Lower leg skin (tissue), 4 donors: ENCODE results near the gene EREG. TPM values are rescaled to one million over a fixed set of nuclear protein-coding genes. Genes with fewer than 3 reads are reported as not detected.

ENCODE experiments used
- DNase-seq, 2 donors: peaks; one replicate each; pipeline ENCODE4 v3.0.0-alpha.2; 2019; ENCODE audit warnings: low spot score in 2 of 2
- H3K4me3 ChIP-seq: fragments of 200-600 bp; sonication (generic); 2 replicates; pipeline ENCODE4 v1.5.1; 2017; ENCODE audit warnings: mild to moderate bottlenecking, low read depth; ENCODE audit not compliant: poor library complexity, severe bottlenecking
- CTCF ChIP-seq, 3 donors: fragments of 450-650 bp; IDR thresholded peaks; one replicate each; pipeline ENCODE4 v1.5.1; 2016; ENCODE audit warnings: antibody characterized with exemption in 3 of 3, mild to moderate bottlenecking in 3 of 3, moderate library complexity in 2 of 3
- POLR2A ChIP-seq, 2 donors: fragments of 450-650 bp; IDR thresholded peaks; one replicate each; pipeline ENCODE4 v1.6.1; 2016 to 2017; ENCODE audit warnings: antibody characterized with exemption in 2 of 2, mild to moderate bottlenecking in 1 of 2, moderate library complexity in 1 of 2
- WGBS, 2 donors: methylation state at CpG; one replicate each; pipeline ENCODE4 v1.1.5; 2018; 5-methylcytosine and 5-hydroxymethylcytosine counted together
- intact Hi-C: fragments of 100-400 bp; cut with DNase I; formaldehyde crosslinking; loops from one replicate; pipeline ENCODE4 v1.15.0; 2023; ENCODE audit warnings: low total_unique reads
- total RNA-seq, 4 donors: library from RNA; depleted of rRNA; stranded (reverse); fragments of >200 nt; gene quantifications; one replicate each; pipeline ENCODE4 v1.1.0, GENCODE V29; 2016

The EREG gene
- total RNA-seq, 4 donors from 2014 or later = 21.4 to 52.1 (median 44.3) TPM

GRCh38 chr4:74374561-74375327 is 9.8 kb downstream of the EREG start:
- peak in 1 of 2 donors; percentile 51 for DNase-seq
- H3K4me3 ChIP-seq = no peak overlapping the region
- TF ChIP-seq CTCF (IDR thresholded peaks at IDR 0.05) (no peak), POLR2A (IDR thresholded peaks at IDR 0.05) (no peak)
- intact Hi-C loops = loop anchor here (5.0 to 10.0 kb wide), 2 partner anchors 158 to 300 kb away; no protein-coding TSS in a partner anchor
- WGBS, 2 donors = 36 to 55% methylated on average over 10 of the region's 10 CpGs

- intact Hi-C loops = loop anchor here (5.0 to 10.0 kb wide), 2 partner anchors 156 to 299 kb away; no protein-coding TSS in a partner anchor
- 59 to 68% methylated on average over 7 of the region's 7 CpGs for WGBS, 2 donors
- TF ChIP-seq CTCF (IDR thresholded peaks at IDR 0.05) = no peak
- TF ChIP-seq POLR2A (IDR thresholded peaks at IDR 0.05) = no peak
- DNase-seq = no peak
- no peak overlapping the region for H3K4me3 ChIP-seq
Observed at GRCh38 chr4:74375824-74376426, 11.0 kb downstream of the EREG start.

- WGBS, 2 donors = 54 to 58% methylated on average over 4 of the region's 4 CpGs
- TF ChIP-seq CTCF (IDR thresholded peaks at IDR 0.05) (no peak), POLR2A (IDR thresholded peaks at IDR 0.05) (no peak)
- DNase-seq = no peak
- intact Hi-C loops = loop anchor here (5.0 to 10.0 kb wide), 2 partner anchors 155 to 298 kb away; no protein-coding TSS in a partner anchor
- no peak overlapping the region for H3K4me3 ChIP-seq
Observed at GRCh38 chr4:74376888-74377483, 12.0 kb downstream of the EREG start.

- no peak overlapping the region for H3K4me3 ChIP-seq
- TF ChIP-seq POLR2A (IDR thresholded peaks at IDR 0.05) (no peak), CTCF (IDR thresholded peaks at IDR 0.05) (no peak)
- no peak for DNase-seq
- intact Hi-C loops = loop anchor here (5.0 to 10.0 kb wide), 2 partner anchors 155 to 297 kb away; no protein-coding TSS in a partner anchor
- 61 to 62% methylated on average over 5 of the region's 5 CpGs for WGBS, 2 donors
Observed at GRCh38 chr4:74377714-74378113, 12.8 kb downstream of the EREG start.

- TF ChIP-seq CTCF (IDR thresholded peaks at IDR 0.05) (no peak), POLR2A (IDR thresholded peaks at IDR 0.05) (no peak)
- DNase-seq = no peak
- intact Hi-C loops = loop anchor here (5.0 to 10.0 kb wide), 2 partner anchors 154 to 296 kb away; no protein-coding TSS in a partner anchor
Observed at GRCh38 chr4:74378573-74378972, 13.6 kb downstream of the EREG start.

More at GRCh38 chr4:74378573-74378972, 13.6 kb downstream of the EREG start:
- H3K4me3 ChIP-seq = no peak overlapping the region
